Peyer's patch (tissue), 4 donors: Measurements from ENCODE around the gene CPEB4. TPM values are rescaled to one million over a fixed set of nuclear protein-coding genes. Genes with fewer than 3 reads are reported as not detected.

Source experiments
- DNase-seq, 3 donors: peaks; one replicate each; pipeline ENCODE4 v3.0.0-alpha.2; 2017 to 2019
- H3K27ac ChIP-seq, 4 donors: fragments of 200-600 bp; sonication (generic); one replicate each; pipeline ENCODE4 v1.5.1; 2016 to 2019
- H3K27me3 ChIP-seq, 2 donors: fragments of 200-600 bp; sonication (generic); one replicate each; pipeline ENCODE4 v1.5.1; 2019
- H3K36me3 ChIP-seq, 3 donors: fragments of 200-600 bp; sonication (generic); one replicate each; pipeline ENCODE4 v1.5.1; 2016 to 2019
- H3K4me1 ChIP-seq, 4 donors: fragments of 200-600 bp; sonication (generic); one replicate each; pipeline ENCODE4 v1.5.1; 2016 to 2019
- H3K4me3 ChIP-seq, 4 donors: fragments of 200-600 bp; sonication (generic); 1 replicate in 3 of 4; 2 replicates in 1 of 4; pipeline ENCODE4 v1.5.1; 2016 to 2019; ENCODE audit warnings: mild to moderate bottlenecking in 1 of 4
- H3K9me3 ChIP-seq, 4 donors: fragments of 200-600 bp; sonication (generic); one replicate each; pipeline ENCODE4 v1.5.1; 2016 to 2019; ENCODE audit warnings: mild to moderate bottlenecking in 1 of 4
- POLR2A ChIP-seq, 2 donors: fragments of 450-650 bp; IDR thresholded peaks; one replicate each; pipeline ENCODE4 v1.5.1; 2017; ENCODE audit warnings: antibody characterized with exemption in 2 of 2, mild to moderate bottlenecking in 2 of 2, moderate library complexity in 2 of 2
- total RNA-seq, 4 donors: library from RNA; depleted of rRNA; stranded (reverse); fragments of >200 nt; gene quantifications; one replicate each; pipeline ENCODE4 v1.1.0, GENCODE V29; 2016
- TF ChIP-seq, protein P1 (sequence below), 6 experiments: fragments of 450-650 bp in 4 of 6; fragments of 200-600 bp in 2 of 6; sonication (generic) in 1 of 6; IDR thresholded peaks; one replicate each; pipeline ENCODE4 v1.5.1; 2017 to 2019; ENCODE audit warnings: antibody characterized with exemption in 6 of 6, mild to moderate bottlenecking in 3 of 6, moderate library complexity in 1 of 6

The CPEB4 gene
- total RNA-seq, 4 donors from 2014 or later: 29.7 to 67.0 (median 57.6) TPM

DNA sequence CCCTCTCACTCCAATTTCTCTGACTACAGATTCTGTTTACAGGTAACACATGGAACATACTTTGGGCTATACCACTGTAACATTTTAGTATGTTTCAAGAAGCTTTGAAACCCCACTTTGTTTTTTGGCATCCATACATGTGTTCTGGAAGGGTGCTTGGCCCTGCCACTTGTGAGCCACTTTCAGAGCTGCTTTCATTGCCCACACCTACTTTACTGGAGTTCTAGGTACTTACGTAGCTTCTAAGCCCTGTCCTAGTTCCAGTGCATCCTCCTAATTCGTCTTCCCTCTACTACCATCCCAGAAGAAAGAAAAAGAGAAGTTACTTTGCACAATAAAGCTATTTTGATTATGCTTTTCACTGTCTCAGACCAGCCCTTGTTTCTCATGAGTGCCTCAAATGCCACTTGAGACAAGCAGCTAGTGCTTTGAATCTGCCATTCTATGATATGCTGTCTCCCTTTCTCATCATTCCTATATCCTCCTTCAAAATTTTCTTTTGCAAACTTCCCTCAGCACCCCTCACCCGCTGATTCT lies 74.4 kb downstream of the CPEB4 start:
- Histone ChIP-seq H3K36me3 (peaks cover 0 to 18% (median 0%) of the 10 kb centered on the region in 3 donors), H3K4me1 (no peaks in the 10 kb centered on the region), H3K4me3 (no peak overlapping the region), H3K27ac (no peak overlapping the region), H3K27me3 (no peaks in the 10 kb centered on the region), H3K9me3 (no peaks in the 10 kb centered on the region)
- TF ChIP-seq, protein P1, sequence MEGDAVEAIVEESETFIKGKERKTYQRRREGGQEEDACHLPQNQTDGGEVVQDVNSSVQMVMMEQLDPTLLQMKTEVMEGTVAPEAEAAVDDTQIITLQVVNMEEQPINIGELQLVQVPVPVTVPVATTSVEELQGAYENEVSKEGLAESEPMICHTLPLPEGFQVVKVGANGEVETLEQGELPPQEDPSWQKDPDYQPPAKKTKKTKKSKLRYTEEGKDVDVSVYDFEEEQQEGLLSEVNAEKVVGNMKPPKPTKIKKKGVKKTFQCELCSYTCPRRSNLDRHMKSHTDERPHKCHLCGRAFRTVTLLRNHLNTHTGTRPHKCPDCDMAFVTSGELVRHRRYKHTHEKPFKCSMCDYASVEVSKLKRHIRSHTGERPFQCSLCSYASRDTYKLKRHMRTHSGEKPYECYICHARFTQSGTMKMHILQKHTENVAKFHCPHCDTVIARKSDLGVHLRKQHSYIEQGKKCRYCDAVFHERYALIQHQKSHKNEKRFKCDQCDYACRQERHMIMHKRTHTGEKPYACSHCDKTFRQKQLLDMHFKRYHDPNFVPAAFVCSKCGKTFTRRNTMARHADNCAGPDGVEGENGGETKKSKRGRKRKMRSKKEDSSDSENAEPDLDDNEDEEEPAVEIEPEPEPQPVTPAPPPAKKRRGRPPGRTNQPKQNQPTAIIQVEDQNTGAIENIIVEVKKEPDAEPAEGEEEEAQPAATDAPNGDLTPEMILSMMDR (IDR thresholded peaks at IDR 0.05): no peak
- no peak for TF ChIP-seq POLR2A (IDR thresholded peaks at IDR 0.05)
- no peak for DNase-seq

DNA sequence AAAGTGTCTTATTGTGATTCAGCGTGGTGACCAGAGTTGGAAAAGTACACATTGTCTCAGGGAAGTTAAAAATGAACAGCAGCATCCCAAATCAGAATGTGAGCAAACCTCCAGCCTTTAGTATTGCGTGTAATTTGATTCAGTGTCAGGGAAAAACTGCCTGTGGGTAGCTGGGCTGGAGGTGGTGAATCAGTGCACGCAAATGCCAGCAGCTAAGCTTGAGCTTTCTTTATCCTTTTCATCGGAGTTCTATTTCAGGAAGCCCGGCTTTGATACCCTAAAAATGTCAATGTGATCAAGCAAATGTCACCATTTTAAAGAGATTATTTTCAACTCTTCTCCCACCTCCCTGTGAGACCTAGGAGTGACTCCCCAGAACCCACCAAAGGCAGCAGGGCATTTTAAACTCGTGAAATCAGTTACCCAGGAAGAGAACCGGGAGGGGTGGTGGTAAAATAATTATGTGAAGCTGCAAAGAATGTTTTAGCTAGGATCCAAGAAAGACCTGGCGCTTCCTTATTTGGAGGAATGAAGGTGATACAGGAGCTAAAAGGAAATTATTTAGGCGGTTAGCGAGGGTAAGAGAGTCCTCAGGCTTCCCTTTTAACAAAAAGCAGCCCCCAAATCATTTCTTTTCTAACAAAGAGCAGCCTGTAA lies 75.2 kb downstream of the CPEB4 start:
- no peak for DNase-seq
- no peak overlapping the region for H3K27ac ChIP-seq
- H3K4me1 ChIP-seq: no peaks in the 10 kb centered on the region
- TF ChIP-seq POLR2A (IDR thresholded peaks at IDR 0.05): no peak
- H3K4me3 ChIP-seq: no peak overlapping the region
- no peaks in the 10 kb centered on the region for H3K27me3 ChIP-seq
- no peaks in the 10 kb centered on the region for H3K9me3 ChIP-seq
- H3K36me3 ChIP-seq: peaks cover 0 to 10% (median 0%) of the 10 kb centered on the region in 3 donors

DNA sequence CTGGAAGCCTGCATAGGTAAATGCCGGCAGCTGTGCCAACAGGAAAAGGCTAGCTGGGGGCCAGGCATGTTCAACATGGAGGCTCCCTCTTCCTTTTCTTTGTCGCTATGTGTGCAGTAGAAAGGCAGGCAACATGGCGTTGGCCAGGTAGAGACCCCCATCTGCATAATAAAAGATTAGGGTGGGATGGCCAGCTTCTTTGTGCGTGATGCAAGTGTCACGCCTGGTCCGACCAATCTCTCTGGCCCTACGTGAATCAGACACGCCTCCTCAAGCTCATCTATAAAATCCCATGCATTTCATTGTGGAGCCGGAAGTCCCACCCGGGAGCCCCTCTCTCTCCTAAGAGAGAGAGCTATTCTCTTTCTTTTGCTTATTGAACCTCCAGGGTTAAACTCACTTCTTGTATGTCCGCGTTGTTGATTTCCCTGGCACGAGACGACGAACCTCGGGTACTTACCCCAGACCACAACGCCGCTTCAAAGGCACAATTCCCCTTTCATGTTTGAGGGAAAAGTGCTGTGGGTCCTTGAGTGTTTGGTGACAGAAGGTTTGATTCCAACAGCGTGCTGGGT lies 75.8 kb downstream of the CPEB4 start:
- Histone ChIP-seq H3K9me3 (no peaks in the 10 kb centered on the region), H3K4me1 (no peaks in the 10 kb centered on the region), H3K36me3 (peaks cover 0 to 9% (median 0%) of the 10 kb centered on the region in 3 donors), H3K27ac (no peak overlapping the region), H3K27me3 (no peaks in the 10 kb centered on the region), H3K4me3 (no peak overlapping the region)
- TF ChIP-seq, protein P1 (IDR thresholded peaks at IDR 0.05): no peak
- TF ChIP-seq POLR2A (IDR thresholded peaks at IDR 0.05): no peak
- no peak for DNase-seq

DNA sequence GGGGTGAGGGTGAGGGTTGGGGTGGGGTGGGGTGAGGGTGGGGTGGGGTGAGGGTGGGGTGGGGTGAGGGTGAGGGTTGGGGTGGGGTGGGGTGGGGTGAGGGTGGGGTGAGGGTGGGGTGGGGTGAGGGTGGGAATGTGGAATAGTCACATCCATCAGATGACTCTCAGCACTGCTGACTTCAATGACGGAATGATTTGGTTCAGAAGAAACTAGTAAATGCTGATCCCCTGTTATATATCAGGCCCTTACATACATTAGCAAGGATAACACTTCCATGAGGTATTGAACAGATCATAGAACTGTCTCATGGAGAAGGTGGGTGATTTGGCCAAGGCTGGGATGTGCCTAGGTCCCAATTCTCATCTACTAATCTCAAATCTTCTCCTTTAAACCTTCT lies 76.4 kb downstream of the CPEB4 start:
- Histone ChIP-seq H3K4me1 (no peaks in the 10 kb centered on the region), H3K36me3 (peaks cover 0 to 9% (median 0%) of the 10 kb centered on the region in 3 donors), H3K27me3 (no peaks in the 10 kb centered on the region), H3K9me3 (no peaks in the 10 kb centered on the region), H3K4me3 (no peak overlapping the region), H3K27ac (no peak overlapping the region)
- TF ChIP-seq, protein P1 (IDR thresholded peaks at IDR 0.05): no peak
- no peak for TF ChIP-seq POLR2A (IDR thresholded peaks at IDR 0.05)
- DNase-seq: no peak

DNA sequence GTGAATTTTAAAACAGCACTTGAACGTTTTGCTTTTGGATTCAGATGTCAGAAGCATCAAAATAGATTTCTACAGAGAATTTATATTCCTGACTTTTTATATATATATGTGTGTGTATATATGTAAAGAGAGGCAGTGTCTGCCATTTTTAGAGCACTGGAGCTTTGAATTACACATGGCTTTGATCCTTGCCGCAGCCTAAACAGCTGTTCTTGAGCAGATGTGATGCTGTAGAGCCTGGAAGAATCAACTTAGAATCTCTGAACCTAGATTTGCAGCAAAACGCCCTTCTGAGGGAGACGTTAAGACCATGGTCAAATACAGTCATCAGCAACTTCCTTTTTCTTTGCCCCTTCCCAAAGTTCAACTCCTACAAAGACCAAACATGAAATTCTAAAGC lies 79.1 kb downstream of the CPEB4 start:
- Histone ChIP-seq H3K4me3 (no peak overlapping the region), H3K27ac (no peak overlapping the region), H3K4me1 (no peaks in the 10 kb centered on the region), H3K27me3 (no peaks in the 10 kb centered on the region), H3K36me3 (no peaks in the 10 kb centered on the region), H3K9me3 (no peaks in the 10 kb centered on the region)
- TF ChIP-seq POLR2A (IDR thresholded peaks at IDR 0.05): no peak
- TF ChIP-seq, protein P1 (IDR thresholded peaks at IDR 0.05): no peak
- DNase-seq: no peak

DNA sequence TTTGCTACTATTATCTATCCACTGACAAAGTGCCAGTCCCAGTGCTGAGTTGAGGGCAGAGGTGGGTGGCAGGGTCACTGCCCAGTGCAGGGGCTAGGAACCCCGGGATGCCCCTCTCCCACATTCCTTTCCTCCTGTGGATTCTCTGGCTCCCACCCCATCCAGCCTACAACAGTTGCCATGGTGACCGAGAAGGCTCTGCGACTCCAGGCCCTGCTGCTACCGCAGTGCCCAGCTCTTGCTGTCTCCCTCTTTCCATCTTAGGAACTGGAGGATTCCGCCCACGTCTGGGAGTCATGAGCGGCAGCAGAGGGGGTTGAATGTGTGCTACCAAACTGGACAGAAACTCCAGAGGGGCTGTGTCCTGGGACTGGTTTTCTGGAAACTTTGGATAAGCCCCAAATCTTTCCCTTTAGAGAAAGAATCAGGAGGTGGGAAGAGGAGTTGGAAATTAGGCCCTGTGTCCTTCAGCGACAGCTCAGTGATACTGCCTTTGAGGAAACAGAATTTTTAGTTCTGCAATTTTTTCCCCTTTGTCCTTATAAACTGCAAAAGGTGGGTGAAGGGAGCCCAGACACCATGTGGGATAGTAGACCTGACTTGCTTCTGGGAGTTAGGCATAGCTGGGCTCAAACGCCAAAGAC lies 80.1 kb downstream of the CPEB4 start:
- TF ChIP-seq POLR2A (IDR thresholded peaks at IDR 0.05): no peak
- TF ChIP-seq, protein P1 (IDR thresholded peaks at IDR 0.05): no peak
- H3K9me3 ChIP-seq: no peaks in the 10 kb centered on the region
- H3K4me1 ChIP-seq: peaks cover 0 to 6% (median 0%) of the 10 kb centered on the region in 4 donors
- H3K4me3 ChIP-seq: no peak overlapping the region
- no peak for DNase-seq
- no peaks in the 10 kb centered on the region for H3K27me3 ChIP-seq
- no peak overlapping the region for H3K27ac ChIP-seq
- H3K36me3 ChIP-seq: no peaks in the 10 kb centered on the region
